ENCODE measurements around the gene TTC21B.

- TF ChIP-seq CTCF (IDR thresholded peaks at IDR 0.05) (no peak), POLR2A (IDR thresholded peaks at IDR 0.05) (no peak), EP300 (IDR thresholded peaks at IDR 0.05) (no peak)
These were observed 83.2 kb downstream of the TTC21B start for GRCh38 chr2:165870346-165870745.
